Left renal pelvis (tissue), 4 donors: Measurements from ENCODE around the gene GABRR3. TPM values are rescaled to one million over a fixed set of nuclear protein-coding genes. Genes with fewer than 3 reads are reported as not detected.

Experiments
- polyA plus RNA-seq, 4 donors: library from polyadenylated mRNA; unstranded; fragments of 120-200 nt; gene quantifications; one replicate each; pipeline ENCODE4 v1.2.1, GENCODE V29; 2013; ENCODE audit not compliant: insufficient read length in 4 of 4

Gene GABRR3
- polyA plus RNA-seq, 4 donors: not detected

Other genes with a start within 250 kb of the GABRR3 start
- gene CRYBG3, start 213.3 kb downstream of the GABRR3 start, polyA plus RNA-seq: 10 to 100 TPM; 15.5 to 30.1 (median 21.4) TPM
- 10 to 100 TPM; 29.8 to 55.0 (median 38.8) TPM for gene RIOX2, start 62.9 kb downstream of the GABRR3 start, polyA plus RNA-seq
- gene OR5AC2, start 51.9 kb upstream of the GABRR3 start, polyA plus RNA-seq: not detected
- gene OR5H1, start 95.4 kb upstream of the GABRR3 start, polyA plus RNA-seq: under 1 TPM in 1 of 4 donors, not detected in 3; 0.06 TPM
- gene OR5H14, start 112.2 kb upstream of the GABRR3 start, polyA plus RNA-seq: under 1 TPM in 2 of 4 donors, not detected in 2; 0.01 to 0.03 TPM
- gene OR5H15, start 131.4 kb upstream of the GABRR3 start, polyA plus RNA-seq: not detected
- gene OR5H6, start 228.9 kb upstream of the GABRR3 start, polyA plus RNA-seq: not detected
- gene OR5H2, start 247.2 kb upstream of the GABRR3 start, polyA plus RNA-seq: not detected